SIG-M5 treated with dmso at 0.1 percent for 504 hours (cell line): ENCODE measurements around the gene DACT2.
"Not testable (repeated sequence)": the region's sequence is repeated elsewhere in the genome, so short reads cannot be mapped to it uniquely, and the experiment has no call there.

Source experiments
- DNase-seq: peaks from one replicate; lab custom pipeline; 2025; ENCODE audit not compliant: unreplicated experiment; lab: John Stamatoyannopoulos, UW

Gene DACT2

DNA sequence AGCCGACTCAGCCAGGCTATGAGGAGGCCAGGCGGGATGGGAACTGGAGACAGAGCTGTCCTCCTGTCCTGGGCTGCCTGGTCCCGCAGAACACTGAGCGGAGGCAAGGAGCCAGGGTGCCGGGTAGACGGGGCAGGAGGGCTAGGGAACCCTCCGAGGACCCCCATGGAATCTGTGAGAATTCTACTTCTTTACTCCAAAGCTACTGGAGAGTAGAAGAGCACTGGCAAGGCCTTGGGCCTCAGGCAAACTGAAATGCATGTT lies 14.9 kb downstream of the DACT2 start:
- no peak for DNase-seq

GRCh38 chr6:168303982-168304751 lies 15.4 kb downstream of the DACT2 start:
- no peak for DNase-seq

DNA sequence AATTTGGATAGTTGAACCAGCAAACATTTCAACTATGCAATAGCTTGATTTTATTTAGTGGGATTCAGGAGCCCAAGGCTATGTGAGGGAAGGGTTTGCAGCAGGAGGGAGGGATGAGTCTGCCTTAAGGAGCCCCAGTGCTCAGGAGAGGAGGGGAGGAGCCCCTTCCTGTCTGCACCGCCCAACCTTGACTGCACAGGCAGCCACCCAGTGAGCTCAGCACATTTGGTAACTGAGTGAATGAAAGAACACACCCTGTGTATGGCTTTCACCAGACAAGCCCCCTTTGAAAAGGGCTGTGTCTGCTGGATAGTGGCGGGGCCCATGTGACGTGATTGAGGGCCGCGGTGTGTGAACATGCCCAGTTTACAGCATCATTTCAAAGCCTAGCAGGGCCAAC lies 17.0 kb downstream of the DACT2 start:
- no peak for DNase-seq

- DNase-seq = no peak
Observed at GRCh38 chr6:168301648-168302398, 17.8 kb downstream of the DACT2 start.

GRCh38 chr6:168300975-168301647 lies 18.5 kb downstream of the DACT2 start:
- DNase-seq = no peak

DNA sequence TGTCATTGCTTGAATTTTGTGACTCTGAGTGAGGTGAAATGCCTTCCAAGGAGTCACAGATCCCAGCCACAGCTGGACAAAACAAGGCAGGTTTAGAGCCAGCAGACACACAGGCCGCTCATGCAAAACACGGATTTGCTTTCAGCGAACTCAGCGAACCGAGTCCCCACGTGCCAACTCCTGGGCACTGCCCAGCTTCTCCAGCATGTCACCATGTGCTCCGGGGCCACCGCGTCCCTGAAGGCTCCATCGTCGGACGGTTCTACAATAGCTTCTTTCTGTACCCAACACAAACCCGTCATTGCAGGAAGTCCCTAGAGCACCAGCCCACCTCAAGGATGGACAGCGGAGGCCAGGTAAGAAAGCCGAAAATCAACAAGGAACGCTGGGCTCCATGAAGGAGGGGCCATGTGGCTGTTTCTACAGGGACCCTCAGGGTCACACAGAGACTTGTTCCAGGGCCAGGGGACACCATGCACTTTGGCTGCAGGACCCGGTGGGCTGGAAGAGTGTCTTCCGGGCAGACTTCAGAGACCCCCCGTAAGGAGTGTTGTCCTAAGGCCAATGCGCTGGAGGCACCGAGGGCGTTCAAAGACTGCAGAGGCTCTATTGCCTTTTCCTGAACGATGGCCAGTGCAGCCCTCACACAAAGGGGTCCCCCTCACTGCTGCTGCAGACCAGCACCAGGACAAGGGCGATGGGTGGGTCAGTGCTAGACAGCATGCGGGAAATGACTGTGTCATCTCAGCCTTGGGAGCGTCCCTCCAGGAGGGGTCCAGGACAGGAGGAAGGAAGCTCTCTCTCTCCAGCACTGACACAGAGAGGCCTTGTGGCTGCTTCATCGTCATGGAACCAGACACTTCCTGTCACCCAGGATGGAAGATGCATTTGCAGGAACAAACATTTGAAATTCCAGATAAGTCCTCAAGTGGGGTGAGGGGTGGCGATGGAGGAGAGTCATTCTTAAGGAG lies 19.8 kb downstream of the DACT2 start:
- DNase-seq = no peak

DNA sequence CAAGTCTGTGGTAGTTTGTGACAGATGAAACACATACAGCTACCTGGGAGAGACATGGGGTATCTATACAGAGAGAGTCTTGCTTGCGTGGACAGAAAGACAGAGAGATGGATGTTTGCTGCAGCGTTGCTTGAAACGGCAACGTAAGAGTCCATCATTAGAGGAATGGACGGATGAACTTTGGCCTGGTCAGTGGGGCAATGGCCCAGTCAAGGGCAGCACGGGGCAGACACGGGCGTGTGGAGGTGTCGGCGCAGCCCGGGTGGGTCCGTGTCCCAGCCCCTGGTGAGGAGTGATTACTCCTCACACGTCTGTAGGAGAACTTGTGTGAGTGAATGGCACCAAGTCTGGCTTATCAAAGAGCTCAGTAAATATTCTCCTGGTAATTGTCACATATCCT lies 21.9 kb downstream of the DACT2 start:
- DNase-seq = no peak

- DNase-seq = no peak
Observed at GRCh38 chr6:168294901-168295300, 24.7 kb downstream of the DACT2 start.

- no peak for DNase-seq
Observed at GRCh38 chr6:168293636-168294530, 25.7 kb downstream of the DACT2 start.

DNA sequence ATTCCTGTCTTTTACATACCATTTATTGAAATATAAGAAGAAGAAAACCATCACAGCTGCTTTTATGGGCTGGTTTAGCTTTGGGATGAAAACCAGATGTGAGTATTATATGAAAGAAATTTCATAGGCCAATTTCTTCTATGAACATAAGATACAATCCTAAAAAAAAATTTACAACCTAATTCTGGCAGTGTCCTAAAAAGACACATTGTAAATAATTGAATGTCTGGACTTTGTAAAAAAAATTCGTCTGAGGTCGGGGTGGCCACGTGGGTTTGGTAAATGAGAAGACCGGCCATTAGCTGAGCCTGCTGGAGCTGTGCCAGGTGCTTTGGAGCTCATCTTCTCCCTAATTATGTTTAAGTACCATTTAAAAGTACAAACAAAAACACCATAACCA lies 26.8 kb downstream of the DACT2 start:
- no peak for DNase-seq

DNA sequence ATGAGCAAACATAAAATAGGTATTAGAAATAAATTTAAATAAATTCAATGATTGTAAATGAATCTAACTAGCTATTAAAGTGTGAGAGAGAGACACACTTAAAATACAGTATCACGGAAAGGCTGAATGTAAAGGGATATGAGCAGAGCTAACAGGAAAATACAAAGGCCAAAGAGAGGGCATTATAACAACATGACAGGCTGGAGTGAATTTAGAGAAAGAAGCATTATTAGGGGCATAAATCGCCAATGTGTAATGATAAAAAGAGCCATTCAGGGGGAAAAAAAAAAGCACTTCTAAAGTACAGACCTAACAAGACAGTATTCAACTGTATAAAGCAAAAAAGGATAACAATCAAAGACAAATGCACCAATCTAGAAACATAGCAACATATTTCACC lies 28.1 kb downstream of the DACT2 start:
- DNase-seq = no peak

DNA sequence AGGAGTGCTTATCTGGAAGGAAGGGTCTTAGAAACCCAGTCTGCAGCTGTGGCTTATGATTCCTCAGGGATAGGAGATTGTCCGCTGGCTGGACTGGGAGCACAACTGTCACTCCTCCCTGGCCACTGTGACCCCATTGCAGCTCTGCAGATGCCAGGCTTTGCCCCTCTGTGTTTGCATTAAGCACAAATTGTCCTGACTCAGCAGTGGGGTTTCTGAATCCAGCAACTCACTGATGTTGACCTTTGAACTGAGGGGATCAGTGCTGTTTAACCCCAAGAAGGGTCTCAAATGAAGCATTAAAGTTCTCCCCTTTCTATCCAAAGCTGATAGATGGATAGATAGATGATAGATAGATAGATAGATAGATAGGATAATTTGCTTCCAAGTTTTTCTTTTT lies 29.5 kb downstream of the DACT2 start:
- DNase-seq = no peak

GRCh38 chr6:168289571-168289962 lies 30.0 kb downstream of the DACT2 start:
- no peak for DNase-seq

GRCh38 chr6:168288781-168289570 lies 30.6 kb downstream of the DACT2 start:
- DNase-seq = no peak

GRCh38 chr6:168287460-168287859 lies 32.1 kb downstream of the DACT2 start:
- DNase-seq = not testable (repeated sequence)

GRCh38 chr6:168286771-168287446 lies 32.7 kb downstream of the DACT2 start:
- DNase-seq = not testable (repeated sequence)

GRCh38 chr6:168286116-168286515 lies 33.5 kb downstream of the DACT2 start:
- DNase-seq = no peak

DNA sequence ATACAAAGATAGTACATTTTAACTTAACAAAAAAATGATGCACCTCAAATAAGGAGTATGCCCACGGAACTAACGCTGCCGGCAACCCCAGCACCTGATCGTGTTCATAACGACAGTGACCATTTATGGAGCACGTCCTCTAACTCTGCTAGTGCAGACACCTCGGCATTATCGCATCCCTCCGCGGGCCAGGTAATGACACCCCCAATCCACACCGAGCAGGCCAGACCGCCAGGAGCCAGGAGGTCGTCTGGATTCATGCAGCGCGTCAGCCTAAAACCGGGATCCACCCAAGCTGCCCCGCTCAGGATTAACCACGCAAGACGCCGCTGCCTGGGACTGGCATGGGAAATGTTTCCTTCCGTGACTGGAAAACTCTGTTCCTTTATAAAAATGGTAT lies 34.1 kb downstream of the DACT2 start:
- no peak for DNase-seq

GRCh38 chr6:168284187-168284586 lies 35.4 kb downstream of the DACT2 start:
- no peak for DNase-seq
